GM18526 (cell line): ENCODE results near the gene VRK3.

Source experiments
- POLR2A ChIP-seq: IDR thresholded peaks from 3 replicates; pipeline ENCODE4 v1.6.1; 2011; ENCODE audit not compliant: insufficient read length; ENCODE audit errors: extremely low read depth

The VRK3 gene

GRCh38 chr19:49930483-49931011 lies 94.6 kb downstream of the VRK3 start:
- no peak for TF ChIP-seq POLR2A

- peak; percentile 97 for TF ChIP-seq POLR2A
Observed at GRCh38 chr19:49929611-49930482, 95.3 kb downstream of the VRK3 start.

- TF ChIP-seq POLR2A = peak; percentile 93
Observed at GRCh38 chr19:49929121-49929610, 96.0 kb downstream of the VRK3 start, which contains the start of the genes ATF5 and NUP62. ATF5 (plus strand) TSS chr19:49929205; CDS start chr19:49930851, 1,646 bp downstream. NUP62 (minus strand) TSS chr19:49929504; CDS start chr19:49909807, 19,697 bp downstream.

- no peak for TF ChIP-seq POLR2A
Observed at GRCh38 chr19:49927526-49928264, 97.5 kb downstream of the VRK3 start.

GRCh38 chr19:49926515-49926914 lies 98.7 kb downstream of the VRK3 start:
- TF ChIP-seq POLR2A = no peak
